OCI-LY1 (cell line): ENCODE measurements around the gene JAKMIP1.
"Not testable (repeated sequence)": the region's sequence is repeated elsewhere in the genome, so short reads cannot be mapped to it uniquely, and the experiment has no call there.

Experiments used
- H2AFZ ChIP-seq: fragments of 200-600 bp; sonication (generic), shearing (Covaris generic); 2 replicates; pipeline ENCODE4 v1.6.0; 2014; ENCODE audit warnings: antibody characterized with exemption, mild to moderate bottlenecking, low read length
- H3F3A ChIP-seq: fragments of 200-600 bp; sonication (generic), shearing (Covaris generic); 2 replicates; pipeline ENCODE4 v1.6.0; 2014; ENCODE audit warnings: mild to moderate bottlenecking, antibody characterized with exemption, low read length, moderate library complexity; ENCODE audit not compliant: insufficient read depth
- H3K27ac ChIP-seq: fragments of 200-600 bp; sonication (generic); 2 replicates; pipeline ENCODE4 v1.5.1; 2014; ENCODE audit warnings: low read length, mixed run types, mild to moderate bottlenecking, low read depth; ENCODE audit not compliant: poor library complexity, severe bottlenecking
- H3K27me3 ChIP-seq: fragments of 200-600 bp; sonication (generic); 2 replicates; pipeline ENCODE4 v1.6.0; 2014; ENCODE audit warnings: antibody characterized with exemption, mild to moderate bottlenecking, low read length, moderate library complexity; ENCODE audit not compliant: insufficient read depth
- H3K36me3 ChIP-seq: fragments of 200-600 bp; sonication (generic); 2 replicates; pipeline ENCODE4 v1.6.1; 2014; ENCODE audit warnings: mild to moderate bottlenecking, antibody characterized with exemption, low read length, moderate library complexity, mixed read lengths; ENCODE audit not compliant: insufficient read depth
- H3K4me1 ChIP-seq: fragments of 200-600 bp; sonication (generic); 2 replicates; pipeline ENCODE4 v1.5.1; 2014; ENCODE audit warnings: mild to moderate bottlenecking, low read length, moderate library complexity; ENCODE audit not compliant: insufficient read depth, severe bottlenecking
- H3K4me2 ChIP-seq: fragments of 200-600 bp; sonication (generic), shearing (Covaris generic); 2 replicates; pipeline ENCODE4 v1.6.1; 2014; ENCODE audit warnings: low read length
- H3K4me3 ChIP-seq: fragments of 200-600 bp; sonication (generic); 2 replicates; pipeline ENCODE4 v1.5.1; 2014; ENCODE audit warnings: low read length, low read depth, mild to moderate bottlenecking, mixed read lengths; ENCODE audit not compliant: poor library complexity, severe bottlenecking
- H3K79me2 ChIP-seq: fragments of 200-600 bp; shearing (Covaris generic); 2 replicates; pipeline ENCODE4 v1.6.1; 2016; ENCODE audit warnings: mixed run types, low read length, mixed read lengths; ENCODE audit not compliant: insufficient read depth
- H3K9ac ChIP-seq: fragments of 200-600 bp; sonication (generic), shearing (Covaris generic); 2 replicates; pipeline ENCODE4 v1.6.1; 2014; ENCODE audit warnings: mild to moderate bottlenecking, low read length, mixed read lengths
- H3K9me2 ChIP-seq: fragments of 200-600 bp; sonication (generic), shearing (Covaris generic); 2 replicates; pipeline ENCODE4 v1.6.1; 2014; ENCODE audit warnings: low read depth, mild to moderate bottlenecking, low read length, mixed read lengths
- H3K9me3 ChIP-seq: fragments of 200-600 bp; shearing (Covaris generic); 2 replicates; pipeline ENCODE4 v1.6.1; 2014; ENCODE audit warnings: low read length, mixed read lengths
- H4K20me1 ChIP-seq: fragments of 200-600 bp; sonication (generic), shearing (Covaris generic); 2 replicates; pipeline ENCODE4 v1.6.0; 2016; ENCODE audit warnings: mild to moderate bottlenecking, low read length; ENCODE audit not compliant: insufficient read depth
- CTCF ChIP-seq: fragments of 200-600 bp; sonication (generic), shearing (Covaris generic); IDR thresholded peaks from 2 replicates; pipeline ENCODE4 v1.5.1; 2017; ENCODE audit warnings: mild to moderate bottlenecking, antibody characterized with exemption, low read length, moderate library complexity, mixed read lengths
- EZH2 ChIP-seq: fragments of 200-600 bp; sonication (generic), shearing (Covaris generic); IDR thresholded peaks from 2 replicates; pipeline ENCODE4 v1.8.0; 2017; ENCODE audit warnings: borderline replicate concordance, mixed run types, mild to moderate bottlenecking, antibody characterized with exemption, low read length, moderate library complexity, mixed read lengths

The JAKMIP1 gene

GRCh38 chr4:6005175-6005574 is 195.2 kb downstream of the JAKMIP1 start:
- H4K20me1 ChIP-seq: no peaks in the 10 kb centered on the region

GRCh38 chr4:6003485-6003884 is 196.9 kb downstream of the JAKMIP1 start:
- H3K4me1 ChIP-seq: not testable (repeated sequence)

More at GRCh38 chr4:6005175-6005574, 195.2 kb downstream of the JAKMIP1 start:
- Histone ChIP-seq H3K27ac (no peak overlapping the region), H3K36me3 (no peaks in the 10 kb centered on the region), H3K9me2 (no peaks in the 10 kb centered on the region), H3K27me3 (no peaks in the 10 kb centered on the region), H3K79me2 (no peaks in the 10 kb centered on the region), H3K4me1 (no peaks in the 10 kb centered on the region), H3K4me2 (no peak overlapping the region), H3K9me3 (no peaks in the 10 kb centered on the region), H3K4me3 (no peak overlapping the region), H3K9ac (no peak overlapping the region), H2AFZ (no peak overlapping the region), H3F3A (no peaks in the 10 kb centered on the region)
- TF ChIP-seq CTCF (no peak), EZH2 (no peak)

DNA sequence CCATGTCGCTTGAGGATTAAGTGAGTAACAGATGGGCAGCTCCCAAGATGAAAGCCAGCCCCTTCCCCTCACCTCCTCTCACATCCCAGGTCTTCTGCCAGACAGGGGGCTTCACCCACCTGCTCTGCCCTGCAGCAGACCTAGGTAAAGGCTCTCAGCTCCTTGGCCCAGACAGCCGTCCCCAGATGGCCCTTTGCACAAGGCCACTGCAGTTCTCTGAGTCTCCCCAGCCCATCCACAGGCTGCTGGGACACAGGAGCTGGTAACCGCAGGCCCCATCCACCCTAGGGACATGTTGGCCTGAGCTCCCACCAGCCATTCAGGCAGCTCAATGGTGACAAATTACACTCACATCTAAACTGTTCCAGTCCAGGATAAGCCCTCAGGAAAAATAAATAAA is 197.4 kb downstream of the JAKMIP1 start:
- H2AFZ ChIP-seq: no peak overlapping the region
- H3K4me2 ChIP-seq: no peak overlapping the region
- no peaks in the 10 kb centered on the region for H4K20me1 ChIP-seq
- no peaks in the 10 kb centered on the region for H3K36me3 ChIP-seq
- no peak overlapping the region for H3K9ac ChIP-seq
- H3K79me2 ChIP-seq: no peaks in the 10 kb centered on the region
- no peak for TF ChIP-seq CTCF
- TF ChIP-seq EZH2: no peak
- H3K27ac ChIP-seq: no peak overlapping the region
- no peaks in the 10 kb centered on the region for H3K9me3 ChIP-seq
- no peak overlapping the region for H3K4me3 ChIP-seq
- no peaks in the 10 kb centered on the region for H3F3A ChIP-seq
- no peaks in the 10 kb centered on the region for H3K27me3 ChIP-seq
- H3K4me1 ChIP-seq: no peaks in the 10 kb centered on the region
- no peaks in the 10 kb centered on the region for H3K9me2 ChIP-seq

More at GRCh38 chr4:6003485-6003884, 196.9 kb downstream of the JAKMIP1 start:
- H3K27ac ChIP-seq, H2AFZ ChIP-seq, H3K9me3 ChIP-seq, H3K79me2 ChIP-seq, H3K36me3 ChIP-seq, H3K9ac ChIP-seq, H3K4me2 ChIP-seq, H3K27me3 ChIP-seq, H4K20me1 ChIP-seq, H3K4me3 ChIP-seq, H3K9me2 ChIP-seq, H3F3A ChIP-seq: not testable (repeated sequence)

GRCh38 chr4:6002492-6002833 is 197.9 kb downstream of the JAKMIP1 start:
- Histone ChIP-seq H4K20me1 (no peaks in the 10 kb centered on the region), H3K36me3 (no peaks in the 10 kb centered on the region), H3F3A (no peaks in the 10 kb centered on the region), H3K9me3 (no peaks in the 10 kb centered on the region), H3K27me3 (no peaks in the 10 kb centered on the region), H2AFZ (no peak overlapping the region), H3K9me2 (no peaks in the 10 kb centered on the region), H3K4me1 (no peaks in the 10 kb centered on the region), H3K9ac (no peak overlapping the region), H3K4me2 (no peak overlapping the region), H3K27ac (no peak overlapping the region), H3K79me2 (no peaks in the 10 kb centered on the region), H3K4me3 (no peak overlapping the region)
- no peak for TF ChIP-seq CTCF
